ENCODE data around the gene TKFC. TPM values are rescaled to one million over a fixed set of nuclear protein-coding genes. Genes with fewer than 3 reads are reported as not detected.

The TKFC gene
- polyA plus RNA-seq, 1 of the 3 experiments (the other 2 are of a cell fraction): 72.0 TPM

DNA sequence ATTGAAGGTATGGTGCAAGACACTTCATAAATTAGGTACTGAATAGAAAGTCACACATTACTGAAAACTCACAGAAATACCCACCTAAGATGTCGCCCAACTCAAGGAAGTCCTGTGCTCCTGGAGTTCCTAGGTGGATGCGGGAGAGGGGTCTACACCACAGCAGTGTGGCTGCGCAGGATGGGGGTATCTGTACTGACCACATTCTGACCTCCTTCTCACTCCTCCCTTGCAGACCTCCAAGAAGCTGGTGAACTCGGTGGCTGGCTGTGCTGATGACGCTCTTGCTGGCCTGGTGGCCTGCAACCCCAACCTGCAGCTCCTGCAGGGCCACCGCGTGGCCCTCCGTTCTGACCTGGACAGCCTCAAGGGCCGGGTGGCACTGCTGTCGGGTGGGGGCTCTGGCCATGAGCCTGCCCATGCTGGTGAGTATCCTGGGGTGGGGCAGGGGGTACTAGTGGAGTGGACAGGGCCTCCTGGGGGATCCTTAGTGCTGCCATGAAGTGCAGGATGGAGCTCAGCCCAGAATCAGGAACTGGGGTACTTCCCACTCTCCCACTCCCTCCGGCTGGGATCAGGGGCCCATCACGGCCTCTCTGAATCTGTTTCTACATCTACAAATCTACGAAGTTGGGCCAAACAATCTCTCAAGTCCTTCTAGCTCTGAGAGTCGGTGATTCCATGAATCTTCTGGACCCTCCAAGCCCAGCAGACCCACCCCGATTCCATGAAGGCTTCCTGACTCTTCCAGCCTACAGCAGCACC lies 4.9 kb downstream of the TKFC start:
- Histone ChIP-seq H3K9me2 (no peaks in the 10 kb centered on the region), H3K27ac (ENCODE audit: low read depth in 2 of 2, low read length in 1 of 2) (no peak overlapping the region), H3K79me2 (ENCODE audit: insufficient read depth) (peaks cover under 1% of the 10 kb centered on the region), H3K9me3 (no peaks in the 10 kb centered on the region), H3K4me2 (no peak overlapping the region), H3K36me3 (replicated peaks in 1 of 2; ENCODE audit: control insufficient read depth in 1 of 2, insufficient read depth in 2 of 2, low read length in 1 of 2) (peaks cover 0 to 24% of the 10 kb centered on the region in 2 experiments), H4K20me1 (ENCODE audit: insufficient read depth) (no peaks in the 10 kb centered on the region), H3K4me1 (ENCODE audit: control insufficient read depth in 1 of 2, insufficient read depth in 2 of 2, low read depth in 1 of 2, low read length in 1 of 2) (peaks cover 8 to 28% of the 10 kb centered on the region in 2 experiments; a peak in 2 of 4 replicates), H3K27me3 (ENCODE audit: insufficient read depth) (no peaks in the 10 kb centered on the region), H3F3A (replicated peaks; ENCODE audit: insufficient read depth) (no peaks in the 10 kb centered on the region), H3K9ac (no peak overlapping the region), H2AFZ (ENCODE audit: low read depth) (no peak overlapping the region), H3K4me3 (ENCODE audit: low read depth in 2 of 2, low read length in 1 of 2) (no peak overlapping the region)
- ChIA-PET POLR2A (interaction anchor here (1.2 kb wide), 1 partner anchor 24 kb away, joined by 4 read pairs; the partner anchor contains the start of genes CYB561A3 and TMEM138), CTCF (interaction anchor here (0.9 to 7.9 kb wide), 6 partner anchors 18 to 98 kb away, joined by 3 to 300 read pairs (median 55); partner anchors contain the start of genes CYB561A3, TMEM138 and TMEM216)
- WGBS (ENCODE audit: low lambda C conversion rate): 93% methylated on average over 10 of the region's 15 CpGs
- DNase-seq: no peak
- TF ChIP-seq MAX (IDR thresholded peaks at IDR 0.05; ENCODE audit: low read depth) (no peak), FOXJ3 (CRISPR knock-in tag; IDR thresholded peaks at IDR 0.05) (no peak), RAD21 (IDR thresholded peaks at IDR 0.05; ENCODE audit: low read length) (no peak), NRF1 (IDR thresholded peaks at IDR 0.05; ENCODE audit: low read depth, low read length) (no peak), CHD2 (IDR thresholded peaks at IDR 0.05; ENCODE audit: low read length, partially characterized antibody) (no peak), MXI1 (IDR thresholded peaks at IDR 0.05; ENCODE audit: low read depth, low read length) (no peak), RFX5 (IDR thresholded peaks at IDR 0.05; ENCODE audit: low read length) (no peak), NFIC (IDR thresholded peaks at IDR 0.05; ENCODE audit: borderline replicate concordance) (no peak), JUND (IDR thresholded peaks at IDR 0.05) (no peak), SMC3 (IDR thresholded peaks at IDR 0.05; ENCODE audit: low read depth, low read length) (no peak), TAF1 (IDR thresholded peaks at IDR 0.05; ENCODE audit: borderline replicate concordance, low read depth, low read length) (no peak), FOXM1 (IDR thresholded peaks at IDR 0.05; ENCODE audit: low read depth) (no peak), TEAD4 (IDR thresholded peaks at IDR 0.05; ENCODE audit: borderline replicate concordance, insufficient read depth) (no peak), RXRA (IDR thresholded peaks at IDR 0.05; ENCODE audit: borderline replicate concordance, low read depth) (no peak), YY1 (IDR thresholded peaks at IDR 0.05; ENCODE audit: low read depth) (no peak), SIN3A (IDR thresholded peaks at IDR 0.05; ENCODE audit: borderline replicate concordance, low read depth, low read length) (no peak), GATA2 (CRISPR knock-in tag; IDR thresholded peaks at IDR 0.05) (no peak)
- TF ChIP-seq, protein P1, sequence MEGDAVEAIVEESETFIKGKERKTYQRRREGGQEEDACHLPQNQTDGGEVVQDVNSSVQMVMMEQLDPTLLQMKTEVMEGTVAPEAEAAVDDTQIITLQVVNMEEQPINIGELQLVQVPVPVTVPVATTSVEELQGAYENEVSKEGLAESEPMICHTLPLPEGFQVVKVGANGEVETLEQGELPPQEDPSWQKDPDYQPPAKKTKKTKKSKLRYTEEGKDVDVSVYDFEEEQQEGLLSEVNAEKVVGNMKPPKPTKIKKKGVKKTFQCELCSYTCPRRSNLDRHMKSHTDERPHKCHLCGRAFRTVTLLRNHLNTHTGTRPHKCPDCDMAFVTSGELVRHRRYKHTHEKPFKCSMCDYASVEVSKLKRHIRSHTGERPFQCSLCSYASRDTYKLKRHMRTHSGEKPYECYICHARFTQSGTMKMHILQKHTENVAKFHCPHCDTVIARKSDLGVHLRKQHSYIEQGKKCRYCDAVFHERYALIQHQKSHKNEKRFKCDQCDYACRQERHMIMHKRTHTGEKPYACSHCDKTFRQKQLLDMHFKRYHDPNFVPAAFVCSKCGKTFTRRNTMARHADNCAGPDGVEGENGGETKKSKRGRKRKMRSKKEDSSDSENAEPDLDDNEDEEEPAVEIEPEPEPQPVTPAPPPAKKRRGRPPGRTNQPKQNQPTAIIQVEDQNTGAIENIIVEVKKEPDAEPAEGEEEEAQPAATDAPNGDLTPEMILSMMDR (IDR thresholded peaks at IDR 0.05): no peak
- TF ChIP-seq, protein P2, sequence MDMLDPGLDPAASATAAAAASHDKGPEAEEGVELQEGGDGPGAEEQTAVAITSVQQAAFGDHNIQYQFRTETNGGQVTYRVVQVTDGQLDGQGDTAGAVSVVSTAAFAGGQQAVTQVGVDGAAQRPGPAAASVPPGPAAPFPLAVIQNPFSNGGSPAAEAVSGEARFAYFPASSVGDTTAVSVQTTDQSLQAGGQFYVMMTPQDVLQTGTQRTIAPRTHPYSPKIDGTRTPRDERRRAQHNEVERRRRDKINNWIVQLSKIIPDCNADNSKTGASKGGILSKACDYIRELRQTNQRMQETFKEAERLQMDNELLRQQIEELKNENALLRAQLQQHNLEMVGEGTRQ (IDR thresholded peaks at IDR 0.05; ENCODE audit: borderline replicate concordance, low read depth, low read length): no peak
